Measurements from ENCODE around the gene POLD2. TPM values are rescaled to one million over a fixed set of nuclear protein-coding genes. Genes with fewer than 3 reads are reported as not detected.

The POLD2 gene
- total RNA-seq, 1 donor from 2014 or later = 103 TPM

DNA sequence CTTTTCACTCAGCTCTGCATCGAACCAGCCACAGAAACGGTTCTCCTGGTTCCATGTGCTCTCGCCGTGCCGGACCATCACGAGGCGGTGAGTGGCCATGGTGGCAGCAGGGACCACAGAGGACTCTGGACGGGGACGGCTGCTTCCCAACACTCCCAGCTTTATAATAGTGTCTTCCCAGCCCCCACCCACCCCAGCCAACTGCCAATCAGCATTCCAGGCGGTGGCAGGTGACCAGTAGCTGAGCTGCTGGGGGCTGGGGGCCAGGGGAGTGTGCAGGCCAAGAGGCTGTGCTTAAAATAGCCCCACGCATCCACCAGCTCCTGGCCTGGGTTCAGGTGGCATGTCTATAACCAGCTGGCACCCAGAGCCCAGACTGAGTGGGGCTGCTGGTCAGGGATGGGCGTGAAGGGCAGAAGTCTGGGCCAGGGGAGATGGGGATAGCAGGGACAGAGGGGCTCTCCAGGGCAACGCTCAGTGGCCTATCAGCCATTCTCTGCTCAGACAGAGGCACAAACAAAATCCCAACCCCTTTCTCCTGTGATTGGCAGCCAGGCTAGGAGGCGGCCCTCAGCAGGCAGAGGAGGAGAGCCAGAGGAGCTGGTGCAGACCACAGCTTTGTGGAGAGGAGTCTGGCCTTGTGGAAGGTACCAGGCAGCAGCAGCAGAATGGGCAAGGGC is 57.8 kb downstream of the POLD2 start, which contains the start of gene PGAM2:
PGAM2 (minus strand) TSS at position 137 of the 680 bp plus-strand sequence; CDS start at position 99, 38 bp downstream.
- DNase-seq (ENCODE audit: low read depth) = no peak
- FAIRE-seq = no peak
- Histone ChIP-seq H3K36me3 (ENCODE audit: control insufficient read depth, insufficient read depth, low read length) (peaks cover 4% of the 10 kb centered on the region), H3K27me3 (ENCODE audit: control insufficient read depth, insufficient read depth, low read length) (no peaks in the 10 kb centered on the region), H3K4me3 (ENCODE audit: low read depth, low read length) (no peak within 1 kb of the TSS)
- TF ChIP-seq, protein P1, sequence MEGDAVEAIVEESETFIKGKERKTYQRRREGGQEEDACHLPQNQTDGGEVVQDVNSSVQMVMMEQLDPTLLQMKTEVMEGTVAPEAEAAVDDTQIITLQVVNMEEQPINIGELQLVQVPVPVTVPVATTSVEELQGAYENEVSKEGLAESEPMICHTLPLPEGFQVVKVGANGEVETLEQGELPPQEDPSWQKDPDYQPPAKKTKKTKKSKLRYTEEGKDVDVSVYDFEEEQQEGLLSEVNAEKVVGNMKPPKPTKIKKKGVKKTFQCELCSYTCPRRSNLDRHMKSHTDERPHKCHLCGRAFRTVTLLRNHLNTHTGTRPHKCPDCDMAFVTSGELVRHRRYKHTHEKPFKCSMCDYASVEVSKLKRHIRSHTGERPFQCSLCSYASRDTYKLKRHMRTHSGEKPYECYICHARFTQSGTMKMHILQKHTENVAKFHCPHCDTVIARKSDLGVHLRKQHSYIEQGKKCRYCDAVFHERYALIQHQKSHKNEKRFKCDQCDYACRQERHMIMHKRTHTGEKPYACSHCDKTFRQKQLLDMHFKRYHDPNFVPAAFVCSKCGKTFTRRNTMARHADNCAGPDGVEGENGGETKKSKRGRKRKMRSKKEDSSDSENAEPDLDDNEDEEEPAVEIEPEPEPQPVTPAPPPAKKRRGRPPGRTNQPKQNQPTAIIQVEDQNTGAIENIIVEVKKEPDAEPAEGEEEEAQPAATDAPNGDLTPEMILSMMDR (IDR thresholded peaks at IDR 0.05; ENCODE audit: insufficient read depth, low read length, severe bottlenecking) = no peak

DNA sequence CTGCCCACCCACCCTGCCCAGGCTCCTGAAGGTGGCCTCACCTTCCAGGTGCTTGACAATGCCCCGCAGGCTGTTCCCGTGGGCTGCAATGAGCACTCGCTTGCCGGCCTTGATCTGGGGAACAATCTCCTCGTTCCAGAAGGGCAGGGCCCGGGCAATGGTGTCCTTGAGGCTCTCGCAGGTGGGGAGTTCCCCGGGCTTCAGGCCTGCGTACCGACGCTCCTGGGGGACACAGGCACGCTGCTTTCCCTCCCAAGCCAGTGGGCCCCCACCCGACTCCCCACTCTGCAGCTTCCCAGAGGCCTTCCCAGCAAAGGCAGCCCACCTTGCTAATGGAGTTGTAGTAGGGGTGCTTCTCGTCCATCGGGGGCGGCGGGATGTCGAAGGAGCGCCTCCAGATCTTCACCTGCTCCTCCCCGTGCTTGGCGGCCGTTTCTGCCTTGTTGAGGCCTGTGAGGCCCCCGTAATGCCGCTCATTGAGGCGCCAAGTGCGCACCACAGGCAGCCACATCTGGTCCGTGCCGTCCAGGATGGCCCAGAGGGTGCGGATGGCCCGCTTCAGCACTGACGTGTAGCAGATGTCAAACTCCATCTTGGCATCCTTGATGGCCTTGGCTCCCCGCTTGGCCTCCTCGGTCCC is 58.4 kb downstream of the POLD2 start:
- Histone ChIP-seq H3K36me3 (ENCODE audit: control insufficient read depth, insufficient read depth, low read length) (peaks cover 8% of the 10 kb centered on the region), H3K4me3 (ENCODE audit: low read depth, low read length) (no peak overlapping the region), H3K27me3 (ENCODE audit: control insufficient read depth, insufficient read depth, low read length) (no peaks in the 10 kb centered on the region)
- TF ChIP-seq, protein P1 (IDR thresholded peaks at IDR 0.05; ENCODE audit: insufficient read depth, low read length, severe bottlenecking) = no peak
- DNase-seq (ENCODE audit: low read depth) = no peak
- no peak for FAIRE-seq

Other genes with a start within 250 kb of the POLD2 start
- gene URGCP, start 217.0 kb downstream of the POLD2 start, total RNA-seq = 31.1 and 31.3 TPM in 2 replicates
- gene UBE2D4, start 197.1 kb downstream of the POLD2 start, total RNA-seq = 3.7 and 3.9 TPM in 2 replicates
- gene SPDYE1, start 125.7 kb downstream of the POLD2 start, total RNA-seq = not detected in 2 replicates
- 87.9 and 110 TPM in 2 replicates for gene DBNL, start 78.8 kb downstream of the POLD2 start, total RNA-seq
- 0.53 and 0.90 TPM in 2 replicates for gene PGAM2, start 58.0 kb downstream of the POLD2 start, total RNA-seq
- 6.3 and 7.7 TPM in 2 replicates for gene POLM, start 41.0 kb downstream of the POLD2 start, total RNA-seq
- gene AEBP1, start 19.2 kb downstream of the POLD2 start, total RNA-seq = 0.26 TPM in 2 replicates
- gene MYL7, start 17.8 kb upstream of the POLD2 start, total RNA-seq = not detected in 2 replicates
- 0.13 and 0.53 TPM in 2 replicates for gene GCK, start 65.9 kb upstream of the POLD2 start, total RNA-seq
- gene YKT6, start 77.4 kb upstream of the POLD2 start, total RNA-seq = 74.5 and 109 TPM in 2 replicates
- gene CAMK2B, start 202.0 kb upstream of the POLD2 start, total RNA-seq = 0.13 TPM in 1 of 2 replicates, not detected in the other

Measured in bronchial epithelial cell (primary cell).